NCI-H1092 treated with DMSO at 0.1 percent for 48 hours (cell line): Measurements from ENCODE around the gene SPDYA.

Source experiments
- DNase-seq: peaks from one replicate; lab custom pipeline; 2025; lab: John Stamatoyannopoulos, UW

Gene SPDYA

DNA sequence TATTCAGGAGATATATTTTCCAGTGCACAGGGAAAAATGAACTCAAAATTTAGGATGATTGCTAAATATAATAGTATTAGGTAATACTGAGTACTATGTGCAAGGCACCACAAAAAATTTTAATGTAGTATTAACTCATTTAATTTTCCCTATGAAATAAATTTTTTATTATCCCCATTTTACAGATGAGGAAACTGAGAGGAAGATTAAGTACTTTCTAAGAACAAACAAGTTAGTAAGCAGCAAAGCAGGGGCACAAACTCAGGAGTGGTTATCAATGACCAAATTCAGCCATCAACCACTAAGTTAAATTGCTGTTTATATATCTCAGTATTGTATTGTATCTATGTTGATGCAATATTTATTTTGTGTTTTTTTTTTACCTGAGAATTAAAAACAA is 14.2 kb downstream of the SPDYA start:
- no peak for DNase-seq

DNA sequence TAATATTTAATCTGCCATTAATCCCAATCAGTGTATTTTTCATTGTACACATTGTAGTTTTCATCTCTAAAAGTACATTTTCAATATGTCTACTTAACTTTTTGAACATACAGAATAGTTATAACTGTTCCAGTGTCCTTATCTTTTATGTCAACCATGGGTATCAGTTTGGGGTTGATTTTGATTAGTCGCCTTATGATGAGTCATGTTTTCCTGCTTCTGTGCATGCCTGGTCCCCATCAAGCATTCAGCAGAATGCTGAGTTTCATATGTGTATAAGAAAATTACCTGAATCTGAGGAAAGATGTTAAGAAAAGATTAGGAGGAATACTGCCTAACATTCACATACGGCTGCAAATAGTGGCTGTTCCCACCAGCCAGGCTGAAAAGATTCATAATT is 17.7 kb downstream of the SPDYA start:
- DNase-seq = no peak

GRCh38 chr2:28833740-28834470 is 23.3 kb downstream of the SPDYA start:
- no peak for DNase-seq

GRCh38 chr2:28835781-28836180 is 25.1 kb downstream of the SPDYA start:
- no peak for DNase-seq

- DNase-seq = no peak
Measured at GRCh38 chr2:28838971-28839370, 28.3 kb downstream of the SPDYA start.

DNA sequence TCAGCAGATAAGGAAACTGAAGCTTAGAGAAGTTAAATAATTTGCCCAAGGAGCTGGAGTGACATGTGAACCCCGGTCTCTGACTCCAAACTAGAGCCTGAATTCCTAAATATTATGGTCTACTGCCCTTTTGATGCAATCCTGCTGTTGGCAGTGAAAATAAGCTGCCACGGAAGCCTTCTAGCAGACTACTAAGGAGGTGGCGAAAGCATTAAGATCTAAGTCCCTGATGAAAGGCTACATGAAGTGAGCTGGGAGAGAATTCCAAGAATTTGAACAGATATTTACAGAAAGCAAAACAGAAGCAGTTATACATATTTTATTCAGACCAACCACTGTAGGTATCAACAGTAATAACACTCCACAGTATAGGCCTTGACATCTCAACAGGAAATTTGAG is 31.4 kb downstream of the SPDYA start:
- DNase-seq = no peak

DNA sequence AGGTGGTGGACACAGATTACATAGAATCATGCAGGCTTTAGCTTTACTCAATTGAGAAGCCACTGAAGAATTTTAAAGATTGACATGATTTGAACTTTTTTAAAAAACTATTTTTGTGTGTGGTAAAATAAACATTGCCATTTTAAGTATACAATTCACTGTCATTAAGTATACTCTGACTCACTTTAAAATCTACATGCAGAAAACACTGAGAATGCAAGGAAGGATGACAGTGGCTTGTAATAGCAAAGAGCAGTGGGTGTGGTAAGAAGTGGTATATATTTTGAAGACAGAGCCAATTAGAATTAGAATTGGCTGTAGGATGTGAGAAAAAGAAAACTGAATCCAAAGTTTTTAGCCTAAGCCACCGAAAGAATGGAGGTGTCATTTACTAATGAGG is 44.6 kb downstream of the SPDYA start:
- DNase-seq = no peak

- DNase-seq = no peak
Measured at GRCh38 chr2:28855977-28856376, 45.3 kb downstream of the SPDYA start.

DNA sequence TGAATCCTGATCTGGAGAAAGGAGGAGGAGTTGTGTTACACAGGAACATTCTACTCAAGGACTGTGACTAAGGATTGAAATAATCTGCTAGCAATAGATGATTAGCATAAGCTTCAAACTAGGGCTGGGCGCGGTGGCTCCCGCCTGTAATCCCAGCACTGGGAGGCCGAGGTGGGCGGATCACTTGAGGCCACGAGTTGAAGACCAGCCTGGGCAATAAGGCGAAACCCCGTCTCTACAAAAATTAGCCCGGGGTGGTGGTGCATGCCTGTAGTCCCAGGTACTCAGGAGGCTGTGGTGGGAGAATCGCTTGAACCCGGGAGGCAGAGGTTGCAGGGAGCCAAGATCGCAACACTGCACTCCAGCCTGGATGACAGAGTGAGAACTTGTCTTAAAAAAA is 58.0 kb downstream of the SPDYA start:
- DNase-seq = no peak

- DNase-seq = no peak
Measured at GRCh38 chr2:28869494-28870145, 59.0 kb downstream of the SPDYA start.

- peak; percentile 89 for DNase-seq
Measured at GRCh38 chr2:28870146-28870891, 59.7 kb downstream of the SPDYA start, which contains the start of gene TRMT61B. TSS of gene TRMT61B (minus strand) at chr2:28870309. CDS start at chr2:28870277, 32 bp downstream.

- no peak for DNase-seq
Measured at GRCh38 chr2:28871620-28872019, 61.0 kb downstream of the SPDYA start.

DNA sequence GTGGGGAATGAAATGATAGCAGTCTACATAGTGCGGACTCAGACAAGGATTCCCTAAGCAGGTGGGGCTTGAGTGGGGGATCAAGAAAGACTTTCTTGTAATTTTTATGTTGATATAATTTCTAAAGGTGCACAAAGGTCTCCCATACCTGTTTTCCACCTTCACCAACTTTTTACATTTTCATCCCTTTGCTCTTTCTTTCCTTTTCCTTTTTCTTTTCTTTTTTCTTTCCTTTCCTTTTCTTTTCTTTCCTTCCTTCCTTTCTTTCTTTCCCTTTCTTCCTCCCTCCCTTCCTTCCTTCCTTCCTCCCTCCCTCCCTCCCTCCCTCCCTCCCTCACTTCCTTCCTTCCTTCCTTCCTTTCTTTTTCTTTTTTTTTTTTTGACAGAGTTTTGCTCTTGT is 69.6 kb downstream of the SPDYA start:
- no peak for DNase-seq

DNA sequence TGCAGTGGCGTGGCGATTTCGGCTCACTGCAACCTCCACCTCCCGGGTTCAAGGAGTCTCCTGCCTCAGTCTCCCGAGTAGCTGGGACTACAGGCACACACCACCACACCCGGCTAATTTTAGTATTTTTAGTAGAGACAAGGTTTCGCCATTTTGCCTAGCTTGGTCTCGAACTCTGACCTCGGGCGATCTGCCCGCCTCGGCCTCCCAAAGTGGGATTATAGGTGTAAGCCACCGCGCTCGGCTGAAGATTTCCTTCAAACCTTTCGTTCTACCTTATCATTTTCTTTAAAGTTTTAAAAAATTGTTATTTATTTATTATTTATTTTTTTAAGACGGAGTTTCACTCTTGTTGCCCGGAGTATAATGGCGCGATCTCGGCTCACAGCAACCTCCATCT is 82.9 kb downstream of the SPDYA start:
- no peak for DNase-seq

DNA sequence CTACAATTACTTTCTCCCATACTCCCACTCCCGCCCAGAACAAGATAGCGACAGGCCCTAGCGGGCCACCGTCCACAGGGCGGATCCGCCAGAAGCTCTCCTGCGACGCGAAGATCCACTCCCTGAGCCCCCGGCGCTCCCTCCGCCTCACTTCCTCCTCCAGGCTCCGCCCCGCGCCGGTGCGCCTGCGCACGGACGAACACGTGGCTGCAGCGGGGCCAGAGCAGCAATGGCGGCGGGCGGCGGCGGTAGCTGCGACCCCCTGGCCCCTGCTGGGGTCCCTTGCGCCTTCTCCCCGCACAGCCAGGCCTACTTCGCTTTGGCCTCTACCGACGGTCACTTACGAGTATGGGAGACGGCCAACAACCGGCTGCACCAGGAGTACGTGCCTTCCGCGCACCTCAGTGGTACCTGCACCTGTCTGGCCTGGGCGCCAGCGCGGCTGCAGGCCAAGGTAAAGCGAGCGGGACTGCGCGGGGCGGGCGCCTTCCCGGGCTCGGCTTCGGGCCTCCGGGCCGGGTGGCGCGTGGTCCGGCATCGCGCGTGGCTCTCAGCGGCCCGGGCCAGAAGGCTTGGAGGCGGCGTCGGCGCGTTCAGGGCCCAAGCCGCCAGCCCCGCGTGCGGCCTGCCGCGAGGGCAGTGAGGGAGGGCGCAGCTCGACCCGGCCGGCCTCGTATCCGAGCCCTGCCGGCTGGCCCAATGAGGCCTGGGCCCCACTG is 84.0 kb downstream of the SPDYA start, which contains the start of gene WDR43:
Gene WDR43, plus strand, starts transcription at position 198 of the 719 bp plus-strand sequence. Its CDS starts 32 bp downstream, at position 230.
- peak; percentile 96 for DNase-seq

DNA sequence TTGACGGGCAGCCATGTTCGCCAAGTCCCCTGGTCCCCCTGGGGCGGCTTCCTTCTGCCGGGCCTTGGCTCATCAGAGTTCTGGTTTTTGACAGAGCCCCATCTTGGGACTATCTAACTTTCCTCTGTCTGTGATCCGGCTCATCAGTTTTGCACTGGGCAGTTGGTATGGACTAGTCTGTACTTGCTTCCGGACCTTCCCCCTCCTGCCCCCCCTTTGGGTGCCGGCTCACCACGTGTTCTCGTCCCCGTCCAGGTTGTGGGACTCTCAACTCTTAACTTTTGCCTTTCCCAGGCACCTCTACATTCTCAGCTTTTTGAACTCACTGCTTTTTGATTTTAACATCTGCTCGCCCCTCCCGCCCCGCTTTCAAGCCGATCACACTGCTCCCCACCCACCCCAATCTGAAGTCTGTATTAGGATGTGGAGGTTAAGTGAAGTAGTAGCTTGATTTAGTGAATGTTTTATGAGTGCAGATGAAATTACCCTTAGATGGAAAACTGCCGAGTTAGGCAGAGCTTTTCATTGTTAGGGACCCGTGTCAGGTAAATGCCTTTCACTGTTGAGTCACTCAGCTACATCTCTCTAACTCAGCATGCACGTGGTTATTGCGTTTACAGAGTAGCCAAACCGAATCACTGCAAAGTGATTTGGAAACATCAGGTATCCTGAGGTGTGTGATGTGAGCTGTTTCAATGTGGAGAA is 84.7 kb downstream of the SPDYA start:
- no peak for DNase-seq

DNA sequence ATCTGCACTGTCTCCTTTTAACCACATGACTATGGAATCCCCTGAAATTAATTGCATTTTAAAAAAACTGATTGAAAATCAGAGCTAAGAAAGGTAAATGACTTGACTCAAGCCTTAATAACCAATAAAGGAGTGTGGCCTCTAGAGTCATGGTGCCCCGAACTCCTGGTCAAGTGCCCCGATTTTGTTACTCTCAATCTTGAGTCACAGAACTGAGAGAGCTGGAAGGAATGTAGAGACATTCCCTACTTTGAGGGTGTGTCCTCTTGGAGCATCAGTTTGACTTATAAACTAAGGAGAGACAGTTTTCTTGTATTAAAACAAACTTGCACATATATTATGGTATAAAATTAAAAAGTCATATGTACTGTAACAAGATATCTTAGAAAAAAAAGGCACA is 86.3 kb downstream of the SPDYA start:
- no peak for DNase-seq

DNA sequence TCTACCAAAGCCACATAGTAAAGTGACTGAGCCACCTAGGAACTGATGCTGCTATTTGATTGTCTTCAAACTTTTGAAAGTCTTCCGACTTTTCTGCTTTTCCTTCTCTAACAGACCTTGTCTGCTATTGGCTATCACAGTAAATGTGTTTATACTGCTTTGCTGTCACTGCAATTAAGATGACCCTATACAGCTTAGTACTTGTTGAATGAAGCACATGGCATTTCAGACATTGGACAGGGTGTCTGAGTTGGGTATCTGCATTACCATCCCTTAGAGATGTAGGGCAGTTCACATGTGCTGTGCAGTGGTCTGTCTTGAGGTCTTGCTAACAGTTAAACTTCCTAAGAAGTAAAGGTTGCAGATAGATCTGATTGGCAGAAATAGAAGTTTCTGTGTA is 87.4 kb downstream of the SPDYA start:
- DNase-seq = no peak
